GM23338 (cell line): ENCODE data around the gene ALX3.

ENCODE experiments used
- EZH2 ChIP-seq: fragments of 200-600 bp; sonication (generic); IDR thresholded peaks from one replicate; pipeline ENCODE4 v1.8.0; 2017; ENCODE audit warnings: antibody characterized with exemption, mild to moderate bottlenecking, low read depth; ENCODE audit not compliant: unreplicated experiment
- EZH2phosphoT487 ChIP-seq: fragments of 200-600 bp; sonication (generic); IDR thresholded peaks from one replicate; pipeline ENCODE4 v1.8.1; 2018; ENCODE audit warnings: antibody characterized with exemption; ENCODE audit not compliant: unreplicated experiment
- JUNB ChIP-seq: IDR thresholded peaks from one replicate; pipeline ENCODE4 v1.6.1; 2016; ENCODE audit warnings: antibody characterized with exemption; ENCODE audit not compliant: unreplicated experiment
- POLR2AphosphoS5 ChIP-seq: IDR thresholded peaks from 2 replicates; pipeline ENCODE4 v1.6.1; 2016; ENCODE audit warnings: antibody characterized with exemption, low read depth
- TF ChIP-seq, protein P1 (sequence below), 2 experiments: fragments of 200-600 bp in 1 of 2; sonication (generic) in 1 of 2; conservative IDR thresholded peaks; 2 replicates each; pipeline versions ENCODE4 v1.5.1 to v1.6.1; 2016 to 2017; ENCODE audit warnings: antibody characterized with exemption in 2 of 2, low read depth in 2 of 2, mild to moderate bottlenecking in 2 of 2, moderate library complexity in 1 of 2

DNA sequence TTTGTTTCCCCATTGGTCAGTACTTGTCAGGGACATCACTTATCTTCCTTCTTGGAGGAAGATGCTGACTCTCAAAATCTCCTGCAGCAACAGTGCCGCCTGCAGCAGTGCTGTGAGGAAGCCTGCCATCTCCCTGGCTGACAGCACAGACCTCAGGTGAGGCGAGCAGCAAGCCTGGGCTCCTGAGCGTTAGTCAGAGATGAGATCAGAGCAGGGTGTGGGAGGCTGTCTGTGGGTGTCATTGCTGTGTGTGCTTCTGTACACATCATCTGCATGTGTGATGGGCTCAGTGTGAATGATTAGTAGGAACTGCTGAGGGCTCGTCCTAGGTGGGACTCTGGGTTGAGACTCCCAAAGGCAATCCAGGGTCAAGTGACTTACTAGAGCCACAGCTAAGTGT lies 29.9 kb downstream of the ALX3 start:
- TF ChIP-seq, protein P1, sequence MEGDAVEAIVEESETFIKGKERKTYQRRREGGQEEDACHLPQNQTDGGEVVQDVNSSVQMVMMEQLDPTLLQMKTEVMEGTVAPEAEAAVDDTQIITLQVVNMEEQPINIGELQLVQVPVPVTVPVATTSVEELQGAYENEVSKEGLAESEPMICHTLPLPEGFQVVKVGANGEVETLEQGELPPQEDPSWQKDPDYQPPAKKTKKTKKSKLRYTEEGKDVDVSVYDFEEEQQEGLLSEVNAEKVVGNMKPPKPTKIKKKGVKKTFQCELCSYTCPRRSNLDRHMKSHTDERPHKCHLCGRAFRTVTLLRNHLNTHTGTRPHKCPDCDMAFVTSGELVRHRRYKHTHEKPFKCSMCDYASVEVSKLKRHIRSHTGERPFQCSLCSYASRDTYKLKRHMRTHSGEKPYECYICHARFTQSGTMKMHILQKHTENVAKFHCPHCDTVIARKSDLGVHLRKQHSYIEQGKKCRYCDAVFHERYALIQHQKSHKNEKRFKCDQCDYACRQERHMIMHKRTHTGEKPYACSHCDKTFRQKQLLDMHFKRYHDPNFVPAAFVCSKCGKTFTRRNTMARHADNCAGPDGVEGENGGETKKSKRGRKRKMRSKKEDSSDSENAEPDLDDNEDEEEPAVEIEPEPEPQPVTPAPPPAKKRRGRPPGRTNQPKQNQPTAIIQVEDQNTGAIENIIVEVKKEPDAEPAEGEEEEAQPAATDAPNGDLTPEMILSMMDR (conservative IDR thresholded peaks at IDR 0.05; ENCODE audit: low read depth in 2 of 2) = no peak
- no peak for TF ChIP-seq EZH2phosphoT487
- no peak for TF ChIP-seq POLR2AphosphoS5
- TF ChIP-seq EZH2 = no peak
- TF ChIP-seq JUNB = no peak
